ENCODE measurements around the gene CRELD1.

Gene CRELD1

GRCh38 chr3:9957214-9957613, 23.6 kb downstream of the CRELD1 start:
- no peak for DNase-seq (ENCODE audit: low spot score)

GRCh38 chr3:9965200-9965875, 31.7 kb downstream of the CRELD1 start:
- DNase-seq (ENCODE audit: low spot score): no peak

- no peak for DNase-seq (ENCODE audit: low spot score)
Observed at GRCh38 chr3:9966841-9967240, 33.2 kb downstream of the CRELD1 start.

DNA sequence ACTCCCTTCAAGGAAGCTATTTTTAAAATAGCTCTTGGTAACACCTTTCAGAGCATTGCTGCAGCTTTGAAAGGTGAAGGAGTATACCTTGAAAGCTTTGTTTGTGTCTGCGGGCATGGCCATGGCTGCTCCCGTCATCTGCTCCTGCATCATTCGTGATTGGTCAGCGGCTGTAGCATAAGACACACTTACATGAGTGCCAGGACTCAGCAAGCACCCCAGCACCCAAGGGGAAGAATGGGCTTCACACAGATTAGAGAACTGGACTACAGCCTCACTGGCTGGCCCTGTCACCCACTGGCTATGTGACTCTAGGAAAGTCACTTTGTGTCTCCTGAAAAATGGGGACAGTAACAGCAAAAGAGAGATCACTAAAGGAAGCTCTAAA, 36.0 kb downstream of the CRELD1 start:
- DNase-seq (ENCODE audit: low spot score): no peak

DNA sequence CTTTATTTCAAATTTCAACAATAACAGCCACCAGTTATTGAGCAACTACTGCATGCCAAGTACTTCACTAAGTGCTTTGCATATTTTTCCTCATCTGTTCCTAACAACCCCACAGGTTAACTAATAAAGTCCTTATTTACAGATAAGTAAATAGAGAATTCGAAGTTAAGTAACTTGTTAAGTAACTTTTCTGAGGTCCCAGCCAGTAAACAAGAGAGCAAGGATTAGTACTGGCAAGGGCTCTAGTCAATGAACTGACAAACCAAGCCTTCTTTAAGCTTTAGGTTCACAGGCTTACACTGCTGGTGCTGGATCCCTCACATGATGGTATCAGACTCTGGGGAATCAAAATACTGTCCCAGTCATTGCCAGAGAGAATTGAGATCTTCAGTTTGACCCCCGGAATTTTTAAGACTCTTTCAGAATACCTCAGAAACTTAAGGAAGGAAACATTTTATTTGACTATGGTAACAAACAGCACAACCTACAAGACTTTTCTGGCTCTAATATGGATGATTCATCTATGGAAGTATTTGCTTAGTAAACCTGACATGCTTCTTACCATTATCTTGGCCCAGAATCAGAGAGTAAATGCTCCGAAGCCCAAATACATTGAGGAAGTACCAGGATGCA, 36.5 kb downstream of the CRELD1 start:
- DNase-seq (ENCODE audit: low spot score): no peak

- no peak for DNase-seq (ENCODE audit: low spot score)
Observed at GRCh38 chr3:9976721-9977709, 43.4 kb downstream of the CRELD1 start.

- no peak for DNase-seq (ENCODE audit: low spot score)
Observed at GRCh38 chr3:9978710-9979305, 45.2 kb downstream of the CRELD1 start.

DNA sequence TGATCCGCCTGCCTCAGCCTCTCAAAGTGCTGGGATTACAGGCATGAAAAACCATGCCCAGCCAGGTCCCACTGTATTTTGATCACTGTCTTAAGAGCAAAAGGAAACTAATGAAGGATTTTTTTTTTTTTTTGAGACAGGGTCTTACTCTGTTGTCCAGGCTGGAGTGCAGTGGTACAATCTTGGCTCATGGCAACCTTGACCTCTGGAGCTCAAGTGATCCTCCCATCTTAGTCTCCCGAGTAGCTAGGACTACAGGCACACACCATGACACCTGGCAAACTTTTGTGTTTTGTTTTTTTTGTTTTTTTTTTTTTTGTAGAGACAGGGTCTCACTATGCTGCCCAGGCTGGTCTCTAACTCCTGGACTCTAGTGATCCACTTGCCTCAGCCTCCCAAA, 46.6 kb downstream of the CRELD1 start:
- no peak for DNase-seq (ENCODE audit: low spot score)

DNA sequence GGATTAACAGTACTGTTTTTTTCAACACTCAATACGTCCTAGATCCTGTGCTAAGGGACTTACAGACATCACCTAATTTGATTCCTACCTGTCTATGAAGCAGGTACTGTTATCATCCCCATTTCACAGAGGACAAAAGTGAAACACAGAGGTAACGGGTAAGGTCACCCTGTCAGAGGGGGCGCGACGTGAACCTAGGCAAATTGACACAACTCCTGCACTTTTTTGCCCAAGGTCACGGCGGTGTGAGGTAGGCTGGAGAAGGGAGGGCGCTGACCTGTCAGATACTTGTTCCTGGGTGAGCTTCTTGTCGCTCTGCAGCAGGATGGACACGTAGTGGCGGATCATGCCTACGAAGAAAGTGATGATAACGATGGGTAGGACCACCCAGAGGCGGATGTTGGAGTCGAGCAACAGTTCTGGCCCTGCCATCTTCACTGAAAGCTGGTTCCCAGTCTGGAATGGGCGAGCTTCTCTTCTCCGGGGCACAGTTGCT, 52.6 kb downstream of the CRELD1 start:
- DNase-seq (ENCODE audit: low spot score): no peak

DNA sequence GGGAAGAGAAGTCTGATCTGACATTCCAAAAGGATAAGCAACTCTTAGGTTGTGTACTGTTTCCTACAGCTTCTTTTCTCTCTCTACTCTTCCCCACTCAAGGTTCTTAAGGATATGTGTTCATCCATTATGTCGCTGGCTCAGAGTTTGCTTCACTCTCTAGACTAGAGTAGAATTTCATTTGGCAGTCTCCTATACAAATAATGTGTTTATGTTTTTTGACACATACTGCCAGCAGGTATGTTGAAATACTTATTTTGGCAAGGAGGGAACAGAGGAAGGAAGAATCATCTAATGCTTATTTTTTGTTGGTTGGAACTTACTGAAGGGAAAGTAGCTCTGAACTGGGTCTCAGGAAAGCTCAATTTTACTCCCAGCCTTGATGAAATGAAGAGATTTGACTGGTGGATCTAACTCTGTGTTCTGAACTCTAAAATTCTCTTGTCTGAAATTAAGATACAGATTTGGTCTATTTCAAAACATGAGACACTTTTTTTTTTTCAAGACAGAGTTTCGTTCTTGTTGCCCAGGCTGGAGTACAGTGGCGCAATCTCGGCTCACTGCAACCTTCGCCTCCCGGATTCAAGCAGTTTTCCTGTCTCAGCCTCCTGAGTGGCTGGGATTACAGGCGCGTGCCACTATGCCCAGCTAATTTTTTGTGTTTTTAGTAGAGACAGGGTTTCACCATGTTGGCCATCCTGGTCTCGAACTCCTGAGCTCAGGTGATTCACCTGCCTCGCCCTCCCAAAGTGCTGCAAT, 60.6 kb downstream of the CRELD1 start:
- DNase-seq (ENCODE audit: low spot score): no peak

Measured in left forelimb (tissue), 1 donor.